ENCODE measurements around the gene LMBR1L.

Gene LMBR1L

GRCh38 chr12:49109641-49110463 is 795 bp downstream of the LMBR1L start:
- DNase-seq, result no peak

DNA sequence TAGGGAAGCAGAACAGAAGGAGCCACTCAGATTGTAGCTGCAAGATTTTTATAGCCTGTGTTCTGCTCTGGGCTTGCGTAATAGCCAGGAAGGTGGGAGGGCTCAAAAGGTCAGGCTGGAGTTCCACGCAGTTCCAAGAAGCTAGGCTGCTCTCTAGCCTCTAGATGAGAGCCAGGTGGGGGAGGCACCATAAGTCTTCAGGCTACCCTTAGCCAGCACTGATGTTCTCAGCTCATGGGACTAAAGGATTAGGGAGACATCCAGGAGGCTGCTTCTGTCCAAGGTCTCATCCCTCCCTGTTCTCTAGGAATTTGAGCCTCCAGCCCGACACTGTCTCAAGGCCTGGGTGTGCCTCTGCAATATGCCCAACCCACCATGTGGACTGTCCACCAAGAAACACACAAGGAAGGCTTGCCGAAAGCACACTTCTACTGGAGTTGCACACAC is 1.7 kb downstream of the LMBR1L start:
- no peak for DNase-seq

GRCh38 chr12:49105504-49106084 is 5.1 kb downstream of the LMBR1L start:
- no peak for DNase-seq

- no peak for DNase-seq
Measured at GRCh38 chr12:49104822-49105221, 5.8 kb downstream of the LMBR1L start.

DNA sequence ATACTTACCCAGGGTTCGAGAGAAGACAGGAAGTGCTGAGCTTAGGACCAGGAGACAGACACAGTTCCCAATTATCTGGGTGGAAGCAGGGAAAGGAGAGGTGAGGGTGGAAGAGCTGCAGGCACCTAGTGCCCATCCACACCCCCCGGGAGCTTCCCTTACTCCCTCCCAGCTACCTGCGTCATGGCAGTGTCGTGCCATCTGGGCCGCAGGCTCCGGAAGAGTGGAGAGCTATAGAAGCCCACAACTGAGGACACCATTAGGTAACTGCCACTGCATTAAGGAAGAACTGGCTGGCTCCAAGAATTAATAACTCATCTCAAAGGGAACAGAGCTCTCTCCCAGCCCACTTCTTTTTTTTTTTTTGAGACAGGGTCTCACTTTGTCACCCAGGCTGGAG is 10.3 kb downstream of the LMBR1L start:
- DNase-seq, result no peak

- no peak for DNase-seq
Measured at GRCh38 chr12:49098703-49099102, 11.9 kb downstream of the LMBR1L start.

DNA sequence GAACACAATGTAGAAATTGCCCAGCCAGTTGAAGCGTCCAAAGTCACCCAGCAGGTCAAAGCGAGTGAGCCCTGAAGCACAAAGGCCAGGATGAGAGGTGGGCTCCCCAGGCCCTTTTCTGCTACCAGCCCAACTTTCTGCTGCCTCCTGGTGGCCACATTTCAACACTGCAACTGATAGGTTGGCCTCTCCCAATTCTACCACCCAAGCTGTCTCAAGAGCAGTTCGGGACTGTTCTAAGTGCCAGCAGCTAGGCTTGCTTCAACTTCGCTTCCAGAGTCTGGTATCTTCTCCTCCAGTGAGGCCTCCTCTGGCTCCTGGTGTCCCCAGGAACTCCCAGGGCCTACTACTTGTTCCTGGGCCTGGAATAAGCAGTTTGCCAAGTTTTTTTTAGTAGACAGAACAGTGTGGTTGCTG is 12.6 kb downstream of the LMBR1L start:
- DNase-seq, result peak; percentile 80

DNA sequence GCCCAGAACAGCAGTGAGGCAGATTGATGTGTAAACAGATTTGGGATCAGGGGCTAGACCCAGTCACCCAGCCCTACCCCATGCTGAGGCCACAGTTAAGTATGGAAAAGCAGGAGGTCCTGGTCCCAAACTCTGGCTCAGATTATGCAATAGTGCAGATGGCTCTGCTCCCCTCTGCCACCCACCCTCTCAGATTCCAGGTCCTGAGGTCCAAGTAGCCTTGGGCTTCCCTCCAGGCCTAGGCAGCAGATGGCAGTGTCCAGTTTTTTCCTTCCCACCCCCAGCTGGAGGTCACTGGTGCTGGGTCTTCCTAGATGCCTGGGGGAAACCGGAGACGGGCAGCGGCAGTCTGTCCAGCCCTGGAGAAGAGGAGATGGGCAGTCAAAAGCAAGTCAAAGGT is 13.3 kb downstream of the LMBR1L start:
- DNase-seq, result no peak

- no peak for DNase-seq
Measured at GRCh38 chr12:49094975-49095365, 15.7 kb downstream of the LMBR1L start.

DNA sequence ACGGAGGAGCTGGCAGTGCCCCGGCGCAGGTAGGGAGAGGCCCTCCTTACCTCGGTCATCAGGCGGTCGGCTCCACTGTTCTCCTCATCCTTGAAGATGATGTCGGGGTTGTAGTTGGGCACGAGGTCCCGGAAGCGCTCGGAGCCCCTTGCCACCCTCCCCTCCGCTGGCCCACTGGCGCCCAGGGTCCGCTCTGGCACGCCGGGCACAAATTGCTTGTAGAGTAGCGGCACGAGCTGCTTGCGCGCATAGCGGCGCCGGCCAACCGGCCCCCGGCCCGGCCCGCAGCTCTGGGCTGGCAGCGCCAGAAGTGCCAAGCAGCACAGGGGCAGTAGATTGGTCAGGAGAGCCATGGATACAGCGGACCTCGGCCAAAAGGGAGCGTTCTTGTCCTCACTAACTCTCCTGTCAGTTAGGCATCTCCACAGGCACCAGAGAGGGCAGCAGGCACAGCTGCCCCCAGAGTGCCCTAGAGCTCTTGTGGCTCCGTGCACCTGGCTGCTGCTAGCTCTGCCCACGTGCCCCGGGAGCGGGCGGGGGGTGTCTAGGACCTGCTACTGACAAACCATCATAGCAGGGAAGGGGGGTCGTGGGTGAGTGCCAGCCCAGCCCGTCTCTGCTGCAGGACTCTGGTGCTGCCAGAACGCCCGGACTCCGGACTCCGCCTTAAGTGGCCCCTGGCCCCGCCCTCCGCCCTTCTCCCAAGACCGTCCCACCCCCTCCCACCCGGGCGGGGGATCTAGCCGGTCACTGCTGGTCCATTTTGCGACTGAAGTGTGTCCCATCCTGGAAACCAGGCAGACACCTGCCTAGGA is 16.3 kb downstream of the LMBR1L start, which contains the start of gene DHH:
Gene DHH (minus strand): TSS at position 642 of the 815 bp plus-strand sequence. CDS start 289 bp downstream, at position 353.
- no peak for DNase-seq

- DNase-seq, result no peak
Measured at GRCh38 chr12:49093792-49094159, 16.9 kb downstream of the LMBR1L start.

- no peak for DNase-seq
Measured at GRCh38 chr12:49092816-49093406, 17.7 kb downstream of the LMBR1L start.

DNA sequence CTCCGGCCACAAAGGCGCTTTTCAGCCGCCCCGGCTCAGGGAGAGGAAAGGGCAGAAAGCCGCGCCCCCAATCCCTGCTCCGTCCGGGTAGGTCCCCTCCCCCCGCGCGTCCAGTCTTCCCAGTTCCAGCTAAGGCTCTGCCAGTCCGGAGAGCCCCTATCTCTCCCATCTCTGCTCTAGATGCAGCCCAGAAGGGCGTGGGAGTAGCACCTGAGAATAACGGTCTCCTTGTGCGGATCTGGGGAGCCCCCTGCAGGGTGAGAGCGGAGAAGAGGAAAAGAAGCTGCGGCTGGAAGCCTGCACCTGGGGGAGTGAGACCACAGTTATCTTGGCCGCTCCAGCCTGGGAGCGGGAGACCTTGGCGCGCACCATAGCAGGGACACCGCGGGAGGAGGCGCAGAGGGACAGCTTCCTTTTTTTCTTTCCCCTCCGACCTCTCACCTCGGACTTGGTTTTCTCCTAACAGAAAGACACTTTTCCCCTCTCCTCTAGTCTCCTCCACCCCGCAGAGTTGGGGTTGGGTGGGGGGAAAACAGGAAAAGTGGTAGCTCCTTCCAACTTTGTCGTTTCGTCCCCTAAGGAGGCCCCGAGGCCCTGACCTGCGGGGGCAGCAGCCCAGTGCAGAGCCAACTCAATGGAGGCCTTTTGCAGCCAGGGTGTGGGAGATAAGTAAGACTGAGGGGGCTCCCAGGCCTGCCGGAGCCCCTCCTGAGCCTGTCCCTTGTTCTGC is 18.4 kb downstream of the LMBR1L start:
- DNase-seq, result peak; percentile 77

- DNase-seq, result no peak
Measured at GRCh38 chr12:49091836-49092085, 18.9 kb downstream of the LMBR1L start.

GRCh38 chr12:49091056-49091835 is 19.4 kb downstream of the LMBR1L start:
- DNase-seq, result no peak

GRCh38 chr12:49089821-49090773 is 20.6 kb downstream of the LMBR1L start:
- peak; percentile 63 for DNase-seq

DNA sequence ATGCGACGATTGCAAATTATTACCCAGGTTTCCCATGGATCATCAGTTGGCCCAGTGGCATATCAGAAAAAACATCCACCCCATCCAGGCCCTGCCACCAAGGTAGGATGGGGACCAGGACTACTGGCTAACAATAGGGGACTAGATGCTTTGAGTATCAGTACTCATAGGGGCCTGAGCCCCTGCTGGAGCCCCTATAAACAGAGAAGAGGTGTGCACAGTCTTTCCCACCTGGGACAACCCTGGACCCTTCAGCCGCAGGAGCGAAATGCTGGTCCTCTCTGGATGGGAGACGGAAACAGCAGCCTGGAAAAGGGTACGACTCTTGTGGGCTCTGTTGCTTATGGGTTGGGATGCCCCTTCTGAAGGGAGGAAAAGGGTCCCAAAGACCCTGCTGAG is 21.7 kb downstream of the LMBR1L start:
- DNase-seq, result no peak

DNA sequence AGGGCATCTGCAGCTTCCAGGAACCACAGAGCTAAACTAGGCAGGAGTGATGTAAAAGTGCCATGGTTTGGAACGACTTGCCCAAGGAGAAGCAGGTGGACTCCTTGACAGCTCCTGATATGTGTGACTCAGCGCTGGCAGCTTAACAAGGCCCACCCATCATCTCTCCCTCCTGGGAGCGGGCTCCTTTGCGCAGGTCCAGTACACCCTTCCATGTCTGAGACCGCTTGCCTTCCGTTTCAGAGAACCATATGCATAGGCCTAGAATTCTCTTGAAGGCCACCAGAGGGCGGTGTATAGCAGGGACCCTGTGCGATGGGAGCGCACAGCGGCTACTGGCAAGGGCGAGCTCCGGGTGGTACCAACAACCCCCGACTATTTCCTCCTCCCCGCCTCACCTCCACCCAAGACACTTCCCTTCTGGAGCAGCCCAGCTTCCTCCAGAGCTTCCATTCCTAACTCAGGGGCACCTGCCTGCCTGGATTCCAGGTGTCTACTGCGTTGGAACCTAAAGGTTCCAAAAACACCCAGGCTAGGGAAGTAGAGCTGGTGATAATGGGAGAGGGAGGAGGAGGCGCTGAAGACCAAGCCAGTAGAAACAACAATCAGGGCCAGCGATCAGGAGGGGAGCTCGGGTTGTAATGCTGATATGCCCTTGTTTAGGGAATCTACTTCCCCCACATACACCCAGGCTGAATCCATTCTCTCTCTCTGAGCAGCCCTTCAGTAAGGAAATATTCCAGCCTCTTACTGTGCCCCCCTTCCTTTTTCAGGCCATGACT is 22.3 kb downstream of the LMBR1L start:
- DNase-seq, result peak; percentile 80

DNA sequence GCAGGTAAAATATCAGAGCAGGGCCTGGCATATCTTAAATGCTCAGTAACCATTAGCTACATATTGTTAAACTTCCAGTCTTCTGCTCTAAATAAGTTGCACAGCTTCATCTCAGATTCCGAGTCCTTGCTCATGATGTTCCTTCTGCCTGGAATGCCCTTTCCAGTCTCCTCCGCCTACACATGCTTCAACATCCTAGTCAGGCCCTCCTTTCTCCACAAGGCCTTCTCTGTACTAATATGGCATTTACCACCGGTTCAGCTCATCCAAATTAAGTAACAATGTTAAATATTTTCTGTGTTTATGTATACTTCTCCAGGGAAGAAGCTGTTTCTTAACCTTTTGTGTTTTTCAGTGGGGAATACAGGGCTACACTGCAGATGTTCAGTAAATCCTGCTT is 24.5 kb downstream of the LMBR1L start:
- no peak for DNase-seq

DNA sequence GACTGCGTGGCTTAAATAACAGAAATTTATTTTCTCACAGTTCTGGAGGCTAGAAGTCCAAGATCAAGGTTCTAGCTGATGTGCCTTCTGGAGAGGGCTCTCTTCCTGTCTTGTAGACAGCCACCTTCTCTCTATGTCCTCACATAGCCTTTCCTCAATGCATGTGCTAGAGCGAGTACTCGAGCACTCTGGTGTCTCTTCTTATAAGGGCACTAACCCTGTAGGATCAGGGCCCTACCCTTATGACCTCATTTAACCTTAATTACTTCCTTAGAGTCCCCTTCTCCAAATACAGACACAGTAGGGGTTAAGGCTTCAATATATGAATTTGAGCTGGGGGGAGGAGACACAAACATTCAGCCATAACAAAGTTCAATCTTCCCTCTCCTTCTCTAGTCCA is 26.2 kb downstream of the LMBR1L start:
- DNase-seq, result no peak
